HL-60 (cell line): Measurements from ENCODE around the gene SLC41A3.

Source experiments
- DNase-seq, 2 experiments: peaks; one replicate each; pipeline ENCODE4 v3.0.0-alpha.2; 2010 to 2020; ENCODE audit warnings: low read depth in 1 of 2, low spot score in 1 of 2
- H3K27ac ChIP-seq: fragments of 250-450 bp; sonication (Bioruptor Pico); replicated peaks from 2 replicates; pipeline ENCODE4 v1.5.1; 2020; ENCODE audit warnings: mild to moderate bottlenecking, moderate library complexity
- H3K27me3 ChIP-seq: fragments of 250-450 bp; sonication (Bioruptor Pico); 2 replicates; pipeline ENCODE4 v1.5.1; 2021; ENCODE audit warnings: mild to moderate bottlenecking, moderate library complexity; ENCODE audit not compliant: insufficient read depth, poor library complexity, severe bottlenecking
- H3K4me3 ChIP-seq: replicated peaks from 2 replicates; pipeline ENCODE4 v1.5.1; 2011; ENCODE audit warnings: mild to moderate bottlenecking, control low read depth, low read length; ENCODE audit not compliant: insufficient read depth
- GABPA ChIP-seq: IDR thresholded peaks from 2 replicates; pipeline ENCODE4 v1.6.1; 2012; ENCODE audit warnings: low read depth
- POLR2AphosphoS5 ChIP-seq: IDR thresholded peaks from 2 replicates; pipeline ENCODE4 v1.6.1; 2012; ENCODE audit warnings: low read depth
- SPI1 ChIP-seq: IDR thresholded peaks from 2 replicates; pipeline ENCODE4 v1.6.1; 2012; ENCODE audit warnings: low read depth, mild to moderate bottlenecking, borderline replicate concordance
- TF ChIP-seq, protein P1 (sequence below): IDR thresholded peaks from 2 replicates; pipeline ENCODE4 v1.6.1; 2012; ENCODE audit warnings: low read depth; ENCODE audit not compliant: insufficient replicate concordance
- TF ChIP-seq, protein P2 (sequence below): IDR thresholded peaks from one replicate; pipeline ENCODE4 v1.5.1; 2011; ENCODE audit warnings: low read length, control low read depth, inconsistent platforms; ENCODE audit not compliant: insufficient read depth

Gene SLC41A3

DNA sequence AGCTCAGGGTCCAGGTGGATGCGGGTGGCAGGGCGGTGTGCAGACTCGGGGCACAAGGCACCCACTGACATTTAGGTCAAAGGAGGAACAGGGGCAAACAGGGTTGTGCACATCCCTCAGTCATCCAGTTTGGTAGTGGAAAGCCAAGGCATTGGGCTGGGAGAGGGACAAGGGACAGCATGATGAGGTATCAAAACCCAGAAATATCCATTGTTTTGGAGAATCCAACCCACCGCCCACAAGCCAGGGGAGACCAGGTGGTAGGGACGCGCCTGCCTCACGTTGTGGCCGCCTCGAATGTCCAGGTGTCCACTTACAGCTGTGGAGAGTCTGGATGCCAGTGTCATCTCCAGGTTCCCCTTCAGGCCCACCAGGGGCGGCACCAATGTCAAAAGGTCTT is 33.3 kb downstream of the SLC41A3 start:
- no peaks in the 10 kb centered on the region for H3K27me3 ChIP-seq
- no peak overlapping the region for H3K4me3 ChIP-seq
- H3K27ac ChIP-seq: no peak overlapping the region
- TF ChIP-seq, protein P1, sequence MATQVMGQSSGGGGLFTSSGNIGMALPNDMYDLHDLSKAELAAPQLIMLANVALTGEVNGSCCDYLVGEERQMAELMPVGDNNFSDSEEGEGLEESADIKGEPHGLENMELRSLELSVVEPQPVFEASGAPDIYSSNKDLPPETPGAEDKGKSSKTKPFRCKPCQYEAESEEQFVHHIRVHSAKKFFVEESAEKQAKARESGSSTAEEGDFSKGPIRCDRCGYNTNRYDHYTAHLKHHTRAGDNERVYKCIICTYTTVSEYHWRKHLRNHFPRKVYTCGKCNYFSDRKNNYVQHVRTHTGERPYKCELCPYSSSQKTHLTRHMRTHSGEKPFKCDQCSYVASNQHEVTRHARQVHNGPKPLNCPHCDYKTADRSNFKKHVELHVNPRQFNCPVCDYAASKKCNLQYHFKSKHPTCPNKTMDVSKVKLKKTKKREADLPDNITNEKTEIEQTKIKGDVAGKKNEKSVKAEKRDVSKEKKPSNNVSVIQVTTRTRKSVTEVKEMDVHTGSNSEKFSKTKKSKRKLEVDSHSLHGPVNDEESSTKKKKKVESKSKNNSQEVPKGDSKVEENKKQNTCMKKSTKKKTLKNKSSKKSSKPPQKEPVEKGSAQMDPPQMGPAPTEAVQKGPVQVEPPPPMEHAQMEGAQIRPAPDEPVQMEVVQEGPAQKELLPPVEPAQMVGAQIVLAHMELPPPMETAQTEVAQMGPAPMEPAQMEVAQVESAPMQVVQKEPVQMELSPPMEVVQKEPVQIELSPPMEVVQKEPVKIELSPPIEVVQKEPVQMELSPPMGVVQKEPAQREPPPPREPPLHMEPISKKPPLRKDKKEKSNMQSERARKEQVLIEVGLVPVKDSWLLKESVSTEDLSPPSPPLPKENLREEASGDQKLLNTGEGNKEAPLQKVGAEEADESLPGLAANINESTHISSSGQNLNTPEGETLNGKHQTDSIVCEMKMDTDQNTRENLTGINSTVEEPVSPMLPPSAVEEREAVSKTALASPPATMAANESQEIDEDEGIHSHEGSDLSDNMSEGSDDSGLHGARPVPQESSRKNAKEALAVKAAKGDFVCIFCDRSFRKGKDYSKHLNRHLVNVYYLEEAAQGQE: no peak
- DNase-seq: no peak

- H3K27ac ChIP-seq: no peak overlapping the region
- TF ChIP-seq GABPA (no peak), POLR2AphosphoS5 (no peak), SPI1 (no peak)
- TF ChIP-seq, protein P1: no peak
- TF ChIP-seq, protein P2, sequence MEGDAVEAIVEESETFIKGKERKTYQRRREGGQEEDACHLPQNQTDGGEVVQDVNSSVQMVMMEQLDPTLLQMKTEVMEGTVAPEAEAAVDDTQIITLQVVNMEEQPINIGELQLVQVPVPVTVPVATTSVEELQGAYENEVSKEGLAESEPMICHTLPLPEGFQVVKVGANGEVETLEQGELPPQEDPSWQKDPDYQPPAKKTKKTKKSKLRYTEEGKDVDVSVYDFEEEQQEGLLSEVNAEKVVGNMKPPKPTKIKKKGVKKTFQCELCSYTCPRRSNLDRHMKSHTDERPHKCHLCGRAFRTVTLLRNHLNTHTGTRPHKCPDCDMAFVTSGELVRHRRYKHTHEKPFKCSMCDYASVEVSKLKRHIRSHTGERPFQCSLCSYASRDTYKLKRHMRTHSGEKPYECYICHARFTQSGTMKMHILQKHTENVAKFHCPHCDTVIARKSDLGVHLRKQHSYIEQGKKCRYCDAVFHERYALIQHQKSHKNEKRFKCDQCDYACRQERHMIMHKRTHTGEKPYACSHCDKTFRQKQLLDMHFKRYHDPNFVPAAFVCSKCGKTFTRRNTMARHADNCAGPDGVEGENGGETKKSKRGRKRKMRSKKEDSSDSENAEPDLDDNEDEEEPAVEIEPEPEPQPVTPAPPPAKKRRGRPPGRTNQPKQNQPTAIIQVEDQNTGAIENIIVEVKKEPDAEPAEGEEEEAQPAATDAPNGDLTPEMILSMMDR: no peak
- no peaks in the 10 kb centered on the region for H3K27me3 ChIP-seq
- H3K4me3 ChIP-seq: no peak overlapping the region
- no peak for DNase-seq
These were observed 33.9 kb downstream of the SLC41A3 start for GRCh38 chr3:126050050-126050392.

DNA sequence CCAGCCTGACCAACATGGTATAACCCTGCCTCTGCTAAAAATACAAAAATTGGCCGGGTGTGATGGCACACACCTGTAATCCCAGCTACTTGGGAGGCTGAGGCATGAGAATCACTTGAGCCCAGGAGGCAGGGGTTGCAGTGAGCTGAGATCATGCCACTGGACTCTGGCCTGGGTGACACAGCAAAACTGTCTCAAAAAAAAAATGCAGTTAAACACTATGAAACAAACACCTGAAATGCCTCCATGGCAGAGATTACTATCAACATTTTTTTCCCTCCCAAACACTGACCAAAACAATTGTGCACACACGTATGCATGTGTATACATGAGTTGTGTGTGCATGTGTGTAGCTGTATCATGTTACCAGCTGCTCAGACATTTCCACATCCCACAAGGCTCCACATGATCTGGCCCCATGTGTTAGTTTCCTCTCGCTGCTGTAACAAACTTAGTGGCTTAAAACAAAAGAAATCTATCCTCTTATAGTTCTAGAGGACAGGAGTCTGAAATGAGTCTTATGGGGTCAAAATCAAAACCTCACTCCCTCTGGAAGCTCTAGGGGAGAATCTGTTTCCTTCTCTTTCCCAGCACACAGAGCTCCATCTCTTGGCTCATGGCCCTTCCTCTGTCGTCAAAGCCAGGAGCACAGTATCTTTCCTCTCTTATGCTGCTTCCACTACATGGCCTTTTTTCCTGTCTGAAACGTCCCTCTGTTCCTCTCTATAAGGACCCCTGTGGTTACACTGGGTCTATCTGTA is 34.5 kb downstream of the SLC41A3 start:
- Histone ChIP-seq H3K4me3 (no peak overlapping the region), H3K27ac (no peak overlapping the region), H3K27me3 (no peaks in the 10 kb centered on the region)
- TF ChIP-seq, protein P2: no peak
- TF ChIP-seq GABPA (no peak), POLR2AphosphoS5 (no peak), SPI1 (no peak)
- TF ChIP-seq, protein P1: no peak
- DNase-seq: no peak

DNA sequence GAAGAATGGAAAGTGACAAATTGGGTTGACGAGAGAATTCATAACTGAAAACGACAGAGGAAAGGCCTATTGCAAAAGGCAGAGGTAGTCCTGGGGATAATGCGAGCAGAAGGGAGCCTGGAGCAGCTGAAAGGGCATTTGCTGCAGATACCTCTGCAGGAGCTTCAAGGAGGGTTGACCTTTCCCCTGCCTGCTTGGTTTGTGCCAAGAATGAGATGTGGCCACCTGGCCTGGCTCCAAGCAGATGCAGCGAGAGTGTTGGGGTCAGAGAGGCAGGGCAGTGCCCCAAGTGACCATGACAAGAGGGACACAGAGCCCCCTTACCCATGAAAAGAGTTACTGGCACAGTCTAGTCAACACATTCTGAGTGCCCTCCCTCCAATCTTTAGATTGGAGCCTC is 43.5 kb downstream of the SLC41A3 start:
- TF ChIP-seq GABPA: no peak
- TF ChIP-seq, protein P2: no peak
- TF ChIP-seq POLR2AphosphoS5: no peak
- TF ChIP-seq SPI1: no peak
- TF ChIP-seq, protein P1: no peak
- Histone ChIP-seq H3K4me3 (no peak overlapping the region), H3K27me3 (no peaks in the 10 kb centered on the region), H3K27ac (no peak overlapping the region)
- DNase-seq: no peak
